Measurements from ENCODE around the gene DCAKD.

DCAKD gene

DNA sequence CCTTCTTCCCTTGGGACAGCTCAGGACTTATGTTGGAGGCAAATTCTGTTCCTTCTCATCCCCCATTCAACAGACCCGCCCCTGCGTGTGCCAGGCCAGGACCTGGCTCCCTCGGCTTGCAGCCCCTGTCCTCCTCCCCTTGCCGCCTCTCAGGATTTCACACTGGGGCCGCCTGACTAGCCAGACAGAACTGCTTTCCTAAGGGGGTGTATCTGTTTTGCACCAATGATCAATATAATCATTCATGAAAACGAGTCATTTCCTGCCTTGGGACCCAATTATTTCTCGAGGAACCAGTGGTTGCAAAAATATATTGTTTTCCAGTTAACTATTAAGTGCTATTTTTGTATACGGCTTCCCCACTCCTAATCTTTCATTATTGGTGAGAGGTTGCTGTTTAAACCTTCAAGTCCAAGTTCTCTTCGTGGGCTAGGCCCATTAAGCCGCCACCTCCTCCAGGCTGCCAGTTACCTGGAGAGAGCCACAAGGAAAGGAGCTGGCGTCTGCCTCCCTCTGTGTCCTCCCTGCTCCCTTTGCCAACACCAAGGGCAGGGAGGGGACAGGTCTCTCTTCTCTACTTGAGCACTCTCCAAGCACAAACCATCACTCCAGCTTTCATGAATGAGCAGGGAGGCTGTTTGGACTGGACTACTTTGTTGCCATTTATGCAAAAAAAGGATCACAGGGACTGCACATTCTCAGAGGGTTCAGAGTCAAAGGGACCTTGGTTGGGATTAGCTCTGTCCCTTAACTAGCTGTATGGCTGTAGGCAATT is 8.9 kb downstream of the DCAKD start:
- no peak overlapping the region for H3K4me3 ChIP-seq (ENCODE audit: low read depth, low read length)
- DNase-seq (ENCODE audit: low read depth), result no peak
- TF ChIP-seq, protein P1, sequence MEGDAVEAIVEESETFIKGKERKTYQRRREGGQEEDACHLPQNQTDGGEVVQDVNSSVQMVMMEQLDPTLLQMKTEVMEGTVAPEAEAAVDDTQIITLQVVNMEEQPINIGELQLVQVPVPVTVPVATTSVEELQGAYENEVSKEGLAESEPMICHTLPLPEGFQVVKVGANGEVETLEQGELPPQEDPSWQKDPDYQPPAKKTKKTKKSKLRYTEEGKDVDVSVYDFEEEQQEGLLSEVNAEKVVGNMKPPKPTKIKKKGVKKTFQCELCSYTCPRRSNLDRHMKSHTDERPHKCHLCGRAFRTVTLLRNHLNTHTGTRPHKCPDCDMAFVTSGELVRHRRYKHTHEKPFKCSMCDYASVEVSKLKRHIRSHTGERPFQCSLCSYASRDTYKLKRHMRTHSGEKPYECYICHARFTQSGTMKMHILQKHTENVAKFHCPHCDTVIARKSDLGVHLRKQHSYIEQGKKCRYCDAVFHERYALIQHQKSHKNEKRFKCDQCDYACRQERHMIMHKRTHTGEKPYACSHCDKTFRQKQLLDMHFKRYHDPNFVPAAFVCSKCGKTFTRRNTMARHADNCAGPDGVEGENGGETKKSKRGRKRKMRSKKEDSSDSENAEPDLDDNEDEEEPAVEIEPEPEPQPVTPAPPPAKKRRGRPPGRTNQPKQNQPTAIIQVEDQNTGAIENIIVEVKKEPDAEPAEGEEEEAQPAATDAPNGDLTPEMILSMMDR (IDR thresholded peaks at IDR 0.05; ENCODE audit: insufficient read depth, low read depth, low read length, missing control alignments), result no peak

DNA sequence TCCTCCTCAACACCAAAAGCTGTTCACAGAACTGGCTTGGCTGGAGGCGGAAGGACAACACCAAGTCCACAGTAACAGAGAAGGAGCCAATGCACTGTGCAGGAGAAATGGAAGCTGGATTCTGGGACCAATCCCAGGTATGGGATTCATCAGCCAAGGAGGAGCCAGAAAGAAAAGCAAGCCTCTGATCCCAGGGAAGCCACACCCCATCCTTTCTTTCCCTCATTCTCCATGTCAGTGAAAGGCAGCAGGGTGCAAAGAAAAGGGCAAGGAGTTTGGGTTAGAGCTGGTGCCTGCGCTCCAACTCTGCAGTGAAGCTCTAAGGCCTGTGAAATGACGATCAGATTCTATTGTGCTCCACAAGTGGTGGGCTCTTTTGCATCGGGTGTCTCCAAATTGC is 11.0 kb downstream of the DCAKD start:
- no peak overlapping the region for H3K4me3 ChIP-seq (ENCODE audit: low read depth, low read length)
- TF ChIP-seq, protein P1 (IDR thresholded peaks at IDR 0.05; ENCODE audit: insufficient read depth, low read depth, low read length, missing control alignments), result no peak
- DNase-seq (ENCODE audit: low read depth), result no peak

DNA sequence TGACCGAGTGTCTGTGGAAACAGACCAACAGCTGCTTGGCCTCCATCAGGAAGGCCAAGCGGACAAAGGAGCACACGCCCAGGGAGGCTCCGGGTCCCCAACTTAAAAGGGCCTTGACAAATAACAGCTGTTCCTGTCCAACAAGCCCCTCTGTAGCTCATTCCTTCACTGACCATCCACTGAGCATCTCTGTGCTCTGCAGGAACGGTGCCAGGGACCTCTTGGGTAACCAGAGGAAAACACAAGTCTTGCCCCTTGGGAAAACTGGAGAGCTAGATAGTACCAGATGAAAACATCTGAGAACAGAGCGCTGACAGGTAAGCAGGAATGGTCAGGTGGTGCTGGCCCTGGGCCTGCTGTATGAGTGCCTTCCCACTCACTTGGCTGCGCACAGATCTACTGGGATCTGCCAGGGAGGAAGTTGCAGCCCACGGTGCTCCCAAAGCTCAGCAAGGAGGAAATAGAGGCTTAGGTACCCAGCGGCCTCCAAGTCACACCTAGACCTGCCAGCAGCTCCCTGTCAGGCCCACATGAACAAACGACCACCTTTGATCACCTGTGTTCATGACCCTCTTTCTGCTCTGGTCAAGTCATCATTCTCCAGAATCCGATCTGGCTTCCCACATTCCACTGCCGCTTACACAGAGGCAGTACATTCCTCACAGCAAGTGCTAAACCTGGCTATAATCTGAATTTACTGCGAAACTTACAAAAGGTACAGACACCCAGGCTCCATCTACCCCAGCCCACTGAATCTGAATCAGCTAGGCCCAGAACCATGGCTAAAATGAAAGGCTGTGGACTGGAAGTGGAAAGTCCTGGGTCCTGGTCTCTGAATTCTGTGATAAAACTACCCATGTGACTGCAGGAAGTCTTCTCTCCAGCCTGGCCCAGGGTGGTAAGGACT is 12.5 kb downstream of the DCAKD start:
- TF ChIP-seq, protein P1 (IDR thresholded peaks at IDR 0.05; ENCODE audit: insufficient read depth, low read depth, low read length, missing control alignments), result no peak
- H3K4me3 ChIP-seq (ENCODE audit: low read depth, low read length), result no peak overlapping the region
- no peak for DNase-seq (ENCODE audit: low read depth)

DNA sequence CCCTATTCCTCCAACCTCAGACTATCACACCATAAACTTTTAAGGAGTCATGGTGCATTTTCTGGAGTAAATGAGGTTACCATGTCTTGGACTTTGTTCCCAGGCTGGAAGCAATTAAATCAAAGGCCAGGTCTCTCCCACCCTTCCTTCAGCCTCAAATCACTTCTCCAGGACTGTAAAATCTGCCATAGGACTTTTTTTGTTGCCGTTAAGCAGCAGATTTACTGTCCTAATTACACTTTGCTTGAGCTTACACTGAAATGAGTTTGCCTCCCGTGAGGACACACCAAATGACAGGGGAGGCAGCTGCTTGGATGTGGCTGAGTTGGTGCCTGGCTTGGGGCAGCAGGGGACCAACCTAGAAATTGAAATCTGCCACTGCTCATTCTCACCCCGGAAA is 14.7 kb downstream of the DCAKD start:
- H3K4me3 ChIP-seq (ENCODE audit: low read depth, low read length), result no peak overlapping the region
- TF ChIP-seq, protein P1 (IDR thresholded peaks at IDR 0.05; ENCODE audit: insufficient read depth, low read depth, low read length, missing control alignments), result no peak

DNA sequence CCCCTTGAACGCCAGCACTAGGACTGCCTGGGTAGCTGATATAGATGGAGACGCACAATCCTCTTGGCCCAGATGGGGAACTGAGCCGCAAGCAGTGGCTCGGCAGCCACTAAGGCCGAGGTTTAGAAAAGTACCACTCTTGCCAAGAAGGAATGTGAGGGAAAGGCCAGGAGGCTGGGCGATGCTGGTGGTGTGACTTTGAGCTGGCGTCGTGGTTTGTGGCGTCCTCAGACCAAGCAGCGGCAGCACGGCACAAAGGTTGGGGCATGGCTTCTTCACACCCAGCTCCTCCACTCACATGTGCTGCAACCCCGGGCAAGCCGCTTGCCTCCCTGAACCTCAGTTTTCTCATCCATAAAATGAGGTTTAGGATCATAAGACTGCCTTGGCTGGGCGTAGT is 15.6 kb downstream of the DCAKD start:
- TF ChIP-seq, protein P1 (IDR thresholded peaks at IDR 0.05; ENCODE audit: insufficient read depth, low read depth, low read length, missing control alignments), result no peak
- no peak overlapping the region for H3K4me3 ChIP-seq (ENCODE audit: low read depth, low read length)
- no peak for DNase-seq (ENCODE audit: low read depth)

More for the DNA sequence above, 14.7 kb downstream of the DCAKD start:
- DNase-seq (ENCODE audit: low read depth), result no peak

DNA sequence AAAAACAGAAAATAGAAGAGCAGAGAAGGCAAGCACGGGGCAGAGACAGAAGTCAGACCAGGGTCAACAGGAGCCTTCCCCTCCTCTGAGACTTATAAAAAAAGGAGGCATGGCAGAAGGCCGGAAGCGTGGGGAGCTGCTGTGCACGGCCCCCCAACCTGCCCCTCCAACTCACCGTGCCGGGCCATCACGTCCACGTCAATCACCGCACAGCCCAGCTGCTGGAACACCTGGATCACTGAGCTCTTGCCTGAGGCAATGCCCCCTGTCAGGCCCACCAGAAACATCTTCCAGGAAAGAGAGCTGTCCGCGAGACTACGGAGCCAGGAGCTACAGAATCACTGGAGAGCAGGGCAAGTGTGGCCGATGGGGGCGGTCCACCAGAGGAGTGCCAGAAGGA is 16.8 kb downstream of the DCAKD start:
- TF ChIP-seq, protein P1 (IDR thresholded peaks at IDR 0.05; ENCODE audit: insufficient read depth, low read depth, low read length, missing control alignments), result no peak
- no peak for DNase-seq (ENCODE audit: low read depth)
- no peak overlapping the region for H3K4me3 ChIP-seq (ENCODE audit: low read depth, low read length)
